ENCODE measurements around the gene UNC5C. TPM values are rescaled to one million over a fixed set of nuclear protein-coding genes. Genes with fewer than 3 reads are reported as not detected.

Gene UNC5C
- total RNA-seq, 4 donors from 2014 or later: 1.6 to 4.4 (median 3.2) TPM

- Histone ChIP-seq H3K9me3 (no peaks in the 10 kb centered on the region), H3K4me1 (no peaks in the 10 kb centered on the region), H3K27ac (no peak overlapping the region), H3K36me3 (no peaks in the 10 kb centered on the region), H3K27me3 (no peaks in the 10 kb centered on the region), H3K4me3 (no peak overlapping the region)
- TF ChIP-seq POLR2A (IDR thresholded peaks at IDR 0.05) (no peak), POLR2AphosphoS5 (IDR thresholded peaks at IDR 0.05) (no peak), EP300 (IDR thresholded peaks at IDR 0.05) (no peak)
- TF ChIP-seq, protein P1, sequence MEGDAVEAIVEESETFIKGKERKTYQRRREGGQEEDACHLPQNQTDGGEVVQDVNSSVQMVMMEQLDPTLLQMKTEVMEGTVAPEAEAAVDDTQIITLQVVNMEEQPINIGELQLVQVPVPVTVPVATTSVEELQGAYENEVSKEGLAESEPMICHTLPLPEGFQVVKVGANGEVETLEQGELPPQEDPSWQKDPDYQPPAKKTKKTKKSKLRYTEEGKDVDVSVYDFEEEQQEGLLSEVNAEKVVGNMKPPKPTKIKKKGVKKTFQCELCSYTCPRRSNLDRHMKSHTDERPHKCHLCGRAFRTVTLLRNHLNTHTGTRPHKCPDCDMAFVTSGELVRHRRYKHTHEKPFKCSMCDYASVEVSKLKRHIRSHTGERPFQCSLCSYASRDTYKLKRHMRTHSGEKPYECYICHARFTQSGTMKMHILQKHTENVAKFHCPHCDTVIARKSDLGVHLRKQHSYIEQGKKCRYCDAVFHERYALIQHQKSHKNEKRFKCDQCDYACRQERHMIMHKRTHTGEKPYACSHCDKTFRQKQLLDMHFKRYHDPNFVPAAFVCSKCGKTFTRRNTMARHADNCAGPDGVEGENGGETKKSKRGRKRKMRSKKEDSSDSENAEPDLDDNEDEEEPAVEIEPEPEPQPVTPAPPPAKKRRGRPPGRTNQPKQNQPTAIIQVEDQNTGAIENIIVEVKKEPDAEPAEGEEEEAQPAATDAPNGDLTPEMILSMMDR (IDR thresholded peaks at IDR 0.05): no peak
- 83 to 94% methylated on average over 7 of the region's 7 CpGs for WGBS, 2 donors (ENCODE audit: low coverage in 1 of 2)
- ATAC-seq: no peak
Measured at GRCh38 chr4:95422436-95422835, 126.3 kb downstream of the UNC5C start.

- Histone ChIP-seq H3K9me3 (no peaks in the 10 kb centered on the region), H3K27me3 (no peaks in the 10 kb centered on the region), H3K4me1 (no peaks in the 10 kb centered on the region), H3K4me3 (no peak overlapping the region), H3K27ac (no peak overlapping the region), H3K36me3 (no peaks in the 10 kb centered on the region)
- 62 to 87% methylated on average over 3 to 4 of the region's 4 CpGs for WGBS, 2 donors (ENCODE audit: low coverage in 1 of 2)
- no peak for ATAC-seq
- no peak for TF ChIP-seq POLR2AphosphoS5 (IDR thresholded peaks at IDR 0.05)
- TF ChIP-seq POLR2A (IDR thresholded peaks at IDR 0.05): no peak
- no peak for TF ChIP-seq EP300 (IDR thresholded peaks at IDR 0.05)
- TF ChIP-seq, protein P1 (IDR thresholded peaks at IDR 0.05): no peak
Measured at GRCh38 chr4:95421869-95422268, 126.9 kb downstream of the UNC5C start.

DNA sequence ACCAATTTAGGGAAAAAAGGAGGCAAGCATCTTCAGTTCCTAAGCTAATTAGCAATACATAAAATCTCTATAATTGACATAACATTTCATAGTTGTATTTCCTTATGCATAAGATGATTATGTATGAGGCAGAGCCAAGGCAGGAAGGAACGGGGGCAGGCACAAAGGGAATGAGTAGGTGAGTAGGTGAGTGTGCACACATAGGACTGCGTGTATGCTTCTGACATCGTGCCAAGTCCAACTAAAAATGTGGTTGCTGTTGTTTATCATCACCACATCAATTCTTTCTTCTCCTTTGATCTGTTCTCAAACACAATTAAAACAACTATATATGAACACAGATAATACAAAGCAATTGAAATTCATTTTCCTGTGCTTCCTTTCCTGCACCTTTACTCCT lies 131.2 kb downstream of the UNC5C start:
- H3K4me3 ChIP-seq: no peak overlapping the region
- no peaks in the 10 kb centered on the region for H3K9me3 ChIP-seq
- H3K27ac ChIP-seq: no peak overlapping the region
- no peaks in the 10 kb centered on the region for H3K4me1 ChIP-seq
- TF ChIP-seq EP300 (IDR thresholded peaks at IDR 0.05): no peak
- no peak for TF ChIP-seq POLR2A (IDR thresholded peaks at IDR 0.05)
- TF ChIP-seq, protein P1 (IDR thresholded peaks at IDR 0.05): no peak
- TF ChIP-seq POLR2AphosphoS5 (IDR thresholded peaks at IDR 0.05): no peak
- H3K27me3 ChIP-seq: no peaks in the 10 kb centered on the region
- ATAC-seq: no peak
- no peaks in the 10 kb centered on the region for H3K36me3 ChIP-seq
- WGBS, 2 donors (ENCODE audit: low coverage in 1 of 2): 57 to 60% methylated on average over 3 of the region's 3 CpGs

DNA sequence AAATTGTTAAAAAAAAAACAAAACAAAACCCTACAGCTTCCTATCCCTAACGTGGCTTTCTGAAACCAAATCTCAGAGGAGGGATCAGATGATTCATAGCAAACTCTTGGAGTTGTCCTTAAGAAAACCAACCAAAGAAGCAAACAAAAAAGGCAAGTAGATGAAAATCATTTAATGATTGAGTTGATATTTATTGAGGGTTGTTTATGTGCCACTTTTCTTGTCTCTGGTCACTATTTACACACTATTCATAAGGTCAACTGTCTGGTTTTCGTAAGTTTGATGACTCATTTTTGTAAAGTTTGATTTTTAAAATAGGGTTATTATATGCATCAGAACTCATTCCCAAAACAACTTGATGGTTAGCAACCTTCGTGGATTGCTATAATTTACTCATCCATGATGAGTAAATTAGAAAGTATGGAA lies 133.4 kb downstream of the UNC5C start:
- ATAC-seq: no peak
- H3K4me3 ChIP-seq: no peak overlapping the region

More for the DNA sequence above, 133.4 kb downstream of the UNC5C start:
- Histone ChIP-seq H3K27me3 (no peaks in the 10 kb centered on the region), H3K4me1 (no peaks in the 10 kb centered on the region), H3K9me3 (no peaks in the 10 kb centered on the region), H3K36me3 (no peaks in the 10 kb centered on the region), H3K27ac (no peak overlapping the region)
- TF ChIP-seq POLR2A (IDR thresholded peaks at IDR 0.05) (no peak), POLR2AphosphoS5 (IDR thresholded peaks at IDR 0.05) (no peak), EP300 (IDR thresholded peaks at IDR 0.05) (no peak)
- TF ChIP-seq, protein P1 (IDR thresholded peaks at IDR 0.05): no peak
- WGBS, 2 donors (ENCODE audit: low coverage in 1 of 2): 20 to 45% methylated on average over 3 of the region's 3 CpGs
